Forelimb muscle (tissue), 1 donor: ENCODE data around the gene CNNM4. TPM values are rescaled to one million over a fixed set of nuclear protein-coding genes. Genes with fewer than 3 reads are reported as not detected.

Experiments
- DNase-seq: peaks from one replicate; pipeline ENCODE4 v3.0.0-alpha.2; 2013; ENCODE audit warnings: low read depth
- polyA plus RNA-seq: library from polyadenylated mRNA; unstranded; fragments of 120-200 nt; gene quantifications from one replicate; pipeline ENCODE4 v1.2.1, GENCODE V29; 2013; ENCODE audit not compliant: insufficient read length

Gene CNNM4
- polyA plus RNA-seq, 1 donor = 37.0 TPM

DNA sequence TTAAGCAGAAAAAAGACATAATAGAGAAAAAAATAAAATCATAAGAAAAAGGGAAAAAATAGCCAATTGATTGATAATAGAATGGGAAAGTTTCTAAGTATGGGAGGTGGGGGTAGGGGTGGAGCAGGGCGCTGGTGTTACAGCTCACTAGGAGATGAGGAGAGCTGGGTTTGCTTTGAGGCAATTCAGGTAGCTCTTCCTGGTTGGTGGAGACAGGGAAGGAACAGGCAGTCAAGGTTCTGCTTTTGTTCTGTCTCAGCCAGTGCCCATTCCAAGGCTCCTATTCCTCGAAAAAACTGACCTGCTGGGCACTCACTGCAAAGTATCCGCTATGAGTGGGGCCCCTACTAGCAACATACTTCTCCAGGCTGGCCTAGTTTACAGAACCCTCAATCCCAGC lies 1.7 kb upstream of the CNNM4 start:
- no peak for DNase-seq

DNA sequence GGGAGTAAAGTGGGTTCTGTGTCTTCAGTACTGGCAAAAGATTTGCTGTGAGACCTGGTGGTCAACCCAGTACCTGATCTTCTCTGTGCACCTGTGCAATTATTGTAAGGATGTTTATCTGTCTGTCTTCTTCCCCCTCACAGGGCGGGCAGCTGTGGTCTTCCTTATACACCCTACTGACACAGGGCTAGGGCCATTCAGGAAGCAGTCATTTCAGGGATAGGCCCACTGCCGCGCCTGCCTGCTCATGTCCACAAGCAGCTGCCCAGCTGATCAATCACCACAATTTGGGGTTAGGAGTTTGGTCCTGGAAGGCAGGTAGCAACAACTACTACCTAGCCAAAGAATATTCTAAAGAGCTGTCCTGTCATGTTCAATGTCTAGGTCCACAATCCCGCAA lies 1.2 kb upstream of the CNNM4 start:
- DNase-seq = no peak

DNA sequence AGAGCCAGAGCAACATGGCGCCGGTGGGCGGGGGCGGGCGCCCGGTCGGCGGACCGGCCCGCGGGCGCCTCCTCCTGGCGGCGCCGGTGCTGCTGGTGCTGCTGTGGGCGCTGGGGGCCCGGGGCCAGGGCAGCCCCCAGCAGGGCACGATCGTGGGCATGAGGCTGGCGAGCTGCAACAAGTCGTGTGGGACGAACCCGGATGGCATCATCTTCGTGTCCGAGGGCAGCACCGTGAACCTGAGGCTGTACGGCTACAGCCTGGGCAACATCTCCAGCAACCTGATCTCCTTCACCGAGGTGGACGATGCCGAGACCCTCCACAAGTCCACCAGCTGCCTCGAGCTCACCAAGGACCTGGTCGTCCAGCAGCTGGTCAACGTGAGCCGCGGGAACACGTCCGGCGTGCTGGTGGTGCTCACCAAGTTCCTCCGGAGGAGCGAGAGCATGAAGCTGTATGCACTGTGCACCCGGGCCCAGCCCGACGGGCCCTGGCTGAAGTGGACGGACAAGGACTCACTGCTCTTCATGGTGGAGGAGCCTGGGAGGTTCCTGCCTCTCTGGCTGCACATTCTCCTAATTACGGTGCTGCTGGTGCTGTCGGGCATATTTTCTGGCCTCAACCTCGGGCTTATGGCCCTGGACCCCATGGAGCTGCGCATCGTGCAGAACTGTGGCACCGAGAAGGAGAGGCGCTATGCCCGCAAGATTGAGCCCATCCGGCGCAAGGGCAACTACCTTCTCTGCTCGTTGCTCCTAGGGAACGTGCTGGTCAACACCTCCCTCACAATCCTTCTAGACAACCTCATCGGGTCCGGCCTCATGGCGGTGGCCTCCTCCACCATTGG lies 507 bp downstream of the CNNM4 start:
- DNase-seq = no peak

DNA sequence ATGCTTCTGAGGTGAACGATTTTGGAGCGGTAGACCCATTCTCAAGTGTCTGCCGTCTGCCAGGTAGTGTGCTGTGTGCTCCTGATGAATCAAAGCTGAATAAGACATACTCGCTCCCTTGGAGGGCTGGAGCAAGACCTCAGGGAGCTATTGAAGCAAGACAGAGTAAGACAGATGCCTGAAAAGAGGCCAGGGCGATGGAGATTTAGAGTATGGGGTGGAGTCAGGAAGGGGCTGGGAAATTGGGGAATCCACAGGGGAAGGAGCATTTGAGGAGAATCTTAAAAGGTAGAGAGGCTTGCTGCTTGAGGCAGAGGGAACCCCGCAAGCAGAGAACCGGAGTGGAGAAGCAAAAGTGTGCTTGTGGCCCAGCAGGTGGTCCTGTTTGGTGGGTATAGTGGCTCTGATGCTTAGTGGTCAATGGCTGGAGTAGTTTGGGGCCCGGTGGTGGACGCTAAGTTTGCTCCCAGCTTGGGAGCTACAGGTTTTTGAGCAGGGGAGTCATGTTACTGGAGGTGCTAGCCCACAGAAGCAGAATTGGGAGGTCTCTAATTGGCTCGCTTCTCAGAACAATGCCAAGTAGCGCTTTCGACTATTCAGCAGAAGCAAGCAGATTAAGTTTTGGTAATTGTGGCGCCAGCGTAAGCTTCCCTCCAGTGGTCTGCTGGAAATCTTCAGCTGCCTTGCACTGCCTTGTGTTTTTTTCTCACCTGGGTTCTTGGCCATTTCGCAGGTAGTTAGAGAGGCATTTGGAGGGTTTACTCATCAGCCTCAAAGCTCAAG lies 2.0 kb downstream of the CNNM4 start:
- DNase-seq = no peak

DNA sequence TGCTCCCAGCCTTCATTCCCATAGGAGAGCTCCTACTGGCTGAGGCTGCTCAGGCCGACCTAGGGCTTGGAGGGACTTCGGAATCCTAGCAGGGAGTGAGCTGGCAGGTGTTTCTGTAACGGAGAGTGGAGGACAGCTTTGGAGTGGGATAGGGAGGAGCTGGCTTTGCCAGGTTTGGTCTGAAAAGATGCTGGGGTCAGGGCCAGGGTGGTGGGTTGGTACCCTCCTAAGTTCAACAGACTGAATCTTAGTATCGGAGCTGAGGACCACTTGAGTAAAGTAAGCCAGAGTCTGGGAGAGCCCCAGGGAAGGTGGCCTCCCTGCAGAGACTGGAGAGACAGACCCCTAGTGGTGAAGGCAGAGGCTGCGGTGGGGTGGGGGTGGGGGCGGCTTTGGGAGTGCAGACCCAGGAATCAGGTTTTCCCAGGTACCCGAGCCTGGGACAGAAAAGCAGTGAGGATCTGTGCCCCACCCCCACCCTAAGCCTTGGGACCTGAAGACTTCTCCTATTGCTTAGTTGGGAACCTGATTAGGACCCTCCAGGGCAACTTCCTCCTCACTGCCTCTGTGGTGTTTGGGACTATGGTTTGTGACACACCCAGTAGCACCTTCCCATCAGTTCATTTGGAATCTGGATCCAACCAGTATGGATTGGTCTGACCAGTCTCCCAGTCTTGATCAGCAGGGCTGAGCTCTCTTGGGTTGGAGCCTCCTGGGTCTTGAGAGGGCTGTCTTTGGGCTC lies 3.0 kb downstream of the CNNM4 start:
- DNase-seq = no peak

DNA sequence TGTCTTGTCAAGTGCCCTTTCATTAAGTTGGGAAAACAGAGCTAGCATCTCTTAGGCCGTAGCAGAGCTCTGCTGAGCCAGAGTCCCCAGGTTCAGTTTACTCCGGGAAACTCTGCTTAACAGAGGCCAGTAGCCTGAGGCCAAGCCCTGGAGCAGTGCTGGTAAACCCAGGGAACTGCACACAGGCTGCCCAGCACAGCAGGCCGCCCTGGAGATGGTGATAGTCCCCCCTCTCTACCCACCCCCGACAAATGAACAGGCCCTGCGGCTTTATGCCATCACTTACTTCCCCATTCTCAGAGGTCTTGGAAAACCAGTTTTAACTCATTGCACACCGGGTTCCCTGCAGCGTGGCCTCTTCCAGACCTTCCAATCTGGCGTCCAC lies 3.5 kb downstream of the CNNM4 start:
- DNase-seq = no peak

DNA sequence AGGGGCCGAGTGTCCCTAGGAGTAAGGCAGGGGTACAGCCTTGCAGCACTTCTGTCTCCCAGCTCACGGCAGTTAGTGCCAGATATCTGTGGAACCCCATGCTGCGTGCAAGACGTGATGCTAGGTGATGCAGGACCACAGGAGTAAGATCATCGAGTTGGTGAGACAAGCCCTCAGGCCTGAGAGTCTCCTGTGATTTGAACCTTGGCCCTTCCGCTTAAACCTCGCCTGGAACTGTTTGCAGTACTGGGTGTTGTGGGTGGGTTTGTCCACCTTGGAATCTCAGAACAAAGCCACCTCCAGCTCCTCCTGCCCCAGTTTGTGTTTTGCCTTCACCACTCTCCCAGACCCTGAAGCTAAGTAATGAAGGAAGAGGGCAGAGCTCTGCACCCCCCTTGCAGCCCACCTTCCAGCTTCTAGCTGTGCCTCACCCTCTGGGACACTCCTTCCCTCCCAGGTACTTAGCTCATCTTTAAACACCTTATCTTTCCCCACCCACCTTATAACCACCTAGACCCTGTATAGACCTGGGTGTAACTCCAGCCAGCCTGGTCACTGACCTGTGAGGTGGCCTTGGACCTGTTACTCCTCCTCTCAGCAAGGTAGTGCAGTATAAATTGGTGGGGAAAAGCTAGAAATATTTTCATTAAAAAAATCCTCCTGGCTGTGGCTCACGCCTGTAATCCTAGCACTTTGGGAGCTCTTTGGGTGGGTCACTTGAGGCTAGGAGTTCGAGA lies 6.6 kb downstream of the CNNM4 start:
- DNase-seq = no peak

DNA sequence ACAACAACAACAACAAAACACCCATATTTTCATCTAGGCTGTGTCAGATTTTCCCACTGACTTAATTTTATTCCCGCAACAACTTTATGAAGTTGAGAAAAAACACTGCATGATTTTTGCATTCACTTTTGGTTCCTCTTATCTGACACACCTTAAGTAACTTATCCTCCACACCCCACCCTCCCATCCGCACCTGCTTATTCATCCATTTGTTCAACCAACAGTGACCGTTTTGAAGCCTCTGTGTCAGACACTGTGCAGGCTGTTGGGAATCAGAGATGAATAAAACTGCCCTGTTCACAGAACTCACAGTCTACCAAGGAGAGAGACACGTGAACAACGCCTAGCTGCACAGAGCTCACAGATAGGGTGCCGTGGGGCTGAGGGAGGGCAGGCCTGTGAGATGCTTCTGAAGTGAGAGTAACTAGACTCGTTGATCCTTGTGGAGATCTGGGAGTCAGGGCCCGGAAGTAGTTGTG lies 7.4 kb downstream of the CNNM4 start:
- DNase-seq = no peak

DNA sequence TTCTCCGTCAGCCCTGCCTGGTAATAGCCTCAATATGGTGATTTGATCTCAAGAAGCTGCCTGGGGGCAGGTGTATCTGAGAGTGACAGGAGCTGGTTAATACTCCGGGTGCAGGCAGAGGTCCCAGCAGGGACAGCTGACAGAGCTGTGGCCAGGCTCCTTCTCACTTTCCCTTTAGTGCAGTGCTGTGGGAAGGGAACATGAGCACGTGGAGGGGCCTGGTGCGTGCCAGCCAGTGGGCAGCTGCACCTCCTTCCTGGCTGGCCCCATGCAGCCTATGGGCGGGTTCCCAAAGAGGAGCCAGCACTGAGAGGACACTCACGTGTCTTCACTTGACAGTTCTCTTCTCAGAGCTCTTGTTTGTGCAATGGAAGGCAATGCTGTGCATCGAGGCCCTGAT lies 9.1 kb downstream of the CNNM4 start:
- no peak for DNase-seq

DNA sequence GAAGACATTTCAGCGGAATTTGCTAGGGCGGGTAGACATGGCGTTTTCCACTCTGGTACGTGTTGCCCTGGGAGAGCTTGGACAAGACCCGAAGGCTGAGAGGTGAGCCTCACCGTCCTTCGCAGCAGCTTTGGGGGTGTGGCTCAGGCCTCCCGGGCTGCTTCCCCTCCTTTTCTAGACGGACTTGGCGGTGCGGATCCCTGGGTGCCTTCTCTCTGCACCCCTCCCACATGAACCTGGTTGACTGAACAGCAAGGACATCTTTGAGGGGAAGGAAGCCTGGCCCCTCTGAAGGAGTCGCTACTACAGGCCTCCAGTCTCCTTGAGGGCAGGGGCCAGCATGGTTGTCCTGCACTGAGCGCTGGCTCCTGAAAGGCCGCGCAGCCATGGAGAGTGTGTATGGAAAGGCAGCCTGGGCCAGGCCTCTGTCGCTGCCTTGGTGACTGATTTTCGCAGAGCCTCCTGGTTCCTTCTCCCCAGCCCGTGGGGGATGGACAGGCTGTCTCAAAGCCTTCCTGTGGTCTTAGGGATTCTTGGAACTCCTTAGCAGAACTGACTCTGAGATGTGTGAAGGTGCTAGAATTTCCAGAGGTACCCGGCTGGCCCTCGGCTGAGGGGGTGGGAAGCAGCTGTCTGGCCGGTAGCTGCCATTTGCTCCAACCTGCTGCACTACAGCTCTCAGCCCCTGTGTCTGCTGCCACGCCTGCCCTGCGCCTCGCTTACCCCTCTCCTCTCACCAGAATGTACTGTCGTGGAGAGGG lies 9.9 kb downstream of the CNNM4 start:
- no peak for DNase-seq

DNA sequence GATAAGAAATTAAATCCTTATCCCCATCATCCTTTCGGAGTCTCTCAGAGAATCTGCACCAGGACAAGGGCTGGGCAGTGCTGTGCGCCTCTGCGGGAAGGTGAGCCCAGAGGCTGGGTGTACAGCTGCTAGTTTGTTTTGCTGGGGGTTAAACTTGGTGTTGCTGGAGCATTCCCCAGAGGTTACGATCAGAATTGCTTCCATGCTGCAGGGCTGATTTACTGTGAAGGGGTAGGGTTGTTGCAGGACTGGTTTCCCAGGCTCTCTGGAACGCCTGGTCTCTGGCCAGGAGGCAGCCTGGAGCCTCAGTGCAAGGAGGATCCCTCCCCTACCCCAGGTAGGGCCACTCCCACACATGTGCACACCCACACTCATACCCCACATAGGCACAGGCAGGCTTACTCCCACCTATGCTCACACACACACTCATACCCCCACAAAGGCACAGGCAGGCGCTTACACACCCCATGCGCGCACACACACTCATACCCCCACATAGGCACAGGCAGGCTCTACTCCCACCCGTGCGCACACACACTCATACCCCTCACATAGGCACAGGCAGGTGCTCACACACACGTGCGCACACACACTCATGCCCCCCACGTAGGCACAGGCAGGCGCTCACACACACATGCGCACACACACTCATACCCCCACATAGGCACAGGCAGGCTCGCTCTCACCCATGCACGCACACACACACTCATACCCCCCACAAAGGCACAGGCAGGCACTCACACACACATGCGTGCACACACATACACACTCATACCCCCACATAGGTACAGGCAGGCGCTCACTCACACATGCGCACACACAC lies 11.3 kb downstream of the CNNM4 start:
- no peak for DNase-seq

DNA sequence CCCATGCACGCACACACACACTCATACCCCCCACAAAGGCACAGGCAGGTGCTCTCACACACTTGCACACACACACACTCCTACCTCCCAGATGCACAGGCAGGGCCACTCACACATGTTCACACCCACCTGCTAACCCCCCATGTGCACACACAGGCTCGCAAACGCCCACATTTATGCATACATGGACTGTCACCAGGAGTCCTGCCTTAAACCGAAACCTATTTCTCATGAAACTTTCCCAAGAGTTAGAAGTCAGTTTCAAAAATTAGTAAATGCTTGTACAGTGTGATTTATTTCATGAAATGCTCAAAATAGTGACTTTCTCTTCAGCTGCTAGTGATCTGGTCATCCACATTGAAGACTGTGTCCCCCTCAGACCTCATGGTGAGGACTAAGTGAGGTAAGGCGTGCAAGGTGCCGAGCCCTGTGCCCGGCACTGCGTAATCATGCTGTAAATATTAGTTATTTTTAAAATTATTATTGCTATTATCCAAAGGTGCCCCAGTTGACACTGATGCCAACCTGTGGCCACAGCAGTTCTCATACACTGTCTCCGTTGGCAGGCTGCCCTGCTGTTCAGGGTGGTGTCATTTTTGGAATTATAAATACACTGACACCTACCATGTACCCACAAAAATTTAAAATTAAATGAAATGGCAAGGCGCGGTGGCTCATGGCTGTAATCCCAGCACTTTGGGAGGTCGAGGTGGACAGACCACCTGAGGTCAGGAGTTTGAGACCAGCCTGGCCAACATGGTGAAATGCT lies 12.4 kb downstream of the CNNM4 start:
- DNase-seq = no peak

DNA sequence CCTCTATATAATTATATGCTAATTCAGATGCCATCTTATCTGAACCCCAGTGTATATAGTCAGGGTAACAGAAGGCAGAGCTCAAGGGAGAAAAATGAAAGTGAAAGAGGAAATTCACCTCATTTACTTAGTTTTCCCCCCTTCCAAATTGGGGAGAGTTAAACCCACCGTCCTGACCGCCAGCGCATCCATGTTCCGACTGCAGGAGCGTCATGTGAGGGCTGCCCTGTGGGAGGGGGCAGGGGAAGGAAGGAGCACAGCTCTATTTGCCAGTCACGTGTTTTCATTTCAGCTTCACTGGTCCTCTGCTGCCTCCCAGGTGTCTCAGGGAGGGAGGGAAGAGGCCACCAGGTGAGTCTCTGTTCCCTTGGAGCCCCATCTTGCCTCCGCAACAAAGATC lies 13.2 kb downstream of the CNNM4 start:
- DNase-seq = no peak

DNA sequence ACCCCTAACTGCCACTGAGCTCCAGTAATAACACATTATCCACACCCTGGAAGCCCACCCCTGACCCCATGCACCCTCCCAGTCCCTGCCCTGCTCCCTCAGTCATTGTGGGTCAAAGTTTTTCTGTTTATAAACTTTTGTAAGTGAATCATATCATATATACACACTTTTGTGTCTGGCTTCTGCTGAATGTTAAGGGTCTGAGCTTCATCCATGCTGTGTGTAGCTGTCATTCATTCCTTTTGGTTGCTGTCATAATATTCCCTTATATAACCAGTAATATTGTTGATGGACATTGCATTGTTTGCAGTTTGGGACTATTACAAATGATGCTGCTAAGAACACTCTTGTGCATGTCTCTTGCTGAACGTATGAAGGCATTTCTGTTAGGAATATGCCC lies 14.5 kb downstream of the CNNM4 start:
- DNase-seq = no peak

DNA sequence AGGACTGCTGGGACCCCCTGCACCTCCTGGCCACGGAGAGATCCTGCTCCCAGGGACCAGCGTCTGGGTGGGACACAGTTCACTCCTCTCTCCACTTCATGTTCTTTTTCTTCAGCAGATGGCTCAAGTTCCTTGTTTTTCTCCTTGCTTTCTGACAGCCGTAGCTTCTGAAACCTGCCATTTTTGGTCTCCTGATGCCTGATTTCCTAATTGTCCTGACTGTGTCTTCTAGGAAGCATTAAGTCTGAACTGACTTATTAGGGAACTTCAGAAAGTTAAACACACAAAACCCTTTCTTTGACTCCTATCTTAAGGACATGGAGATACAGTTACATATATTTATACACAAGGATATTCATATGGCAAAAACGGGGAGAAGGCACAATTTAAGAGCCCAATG lies 22.7 kb downstream of the CNNM4 start:
- no peak for DNase-seq

DNA sequence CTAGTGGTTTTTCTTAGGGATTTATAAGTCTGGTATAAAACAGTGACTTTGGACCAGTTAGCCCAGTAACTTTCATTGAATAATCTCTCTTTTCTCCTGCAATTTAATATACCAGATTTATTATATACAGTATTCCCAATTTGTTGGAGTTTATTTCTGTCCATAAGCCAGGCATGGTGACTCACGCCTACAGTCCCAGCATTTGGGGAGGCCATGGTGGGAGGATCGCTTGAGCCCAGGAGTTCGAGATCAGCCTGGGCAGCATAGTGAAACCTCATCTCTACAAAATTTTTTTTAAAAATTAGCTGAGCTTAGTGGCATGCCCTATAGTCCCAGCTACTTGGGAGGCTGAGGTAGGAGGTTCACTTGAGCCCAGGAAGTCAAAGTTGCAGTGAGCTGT lies 26.7 kb downstream of the CNNM4 start:
- DNase-seq = no peak

DNA sequence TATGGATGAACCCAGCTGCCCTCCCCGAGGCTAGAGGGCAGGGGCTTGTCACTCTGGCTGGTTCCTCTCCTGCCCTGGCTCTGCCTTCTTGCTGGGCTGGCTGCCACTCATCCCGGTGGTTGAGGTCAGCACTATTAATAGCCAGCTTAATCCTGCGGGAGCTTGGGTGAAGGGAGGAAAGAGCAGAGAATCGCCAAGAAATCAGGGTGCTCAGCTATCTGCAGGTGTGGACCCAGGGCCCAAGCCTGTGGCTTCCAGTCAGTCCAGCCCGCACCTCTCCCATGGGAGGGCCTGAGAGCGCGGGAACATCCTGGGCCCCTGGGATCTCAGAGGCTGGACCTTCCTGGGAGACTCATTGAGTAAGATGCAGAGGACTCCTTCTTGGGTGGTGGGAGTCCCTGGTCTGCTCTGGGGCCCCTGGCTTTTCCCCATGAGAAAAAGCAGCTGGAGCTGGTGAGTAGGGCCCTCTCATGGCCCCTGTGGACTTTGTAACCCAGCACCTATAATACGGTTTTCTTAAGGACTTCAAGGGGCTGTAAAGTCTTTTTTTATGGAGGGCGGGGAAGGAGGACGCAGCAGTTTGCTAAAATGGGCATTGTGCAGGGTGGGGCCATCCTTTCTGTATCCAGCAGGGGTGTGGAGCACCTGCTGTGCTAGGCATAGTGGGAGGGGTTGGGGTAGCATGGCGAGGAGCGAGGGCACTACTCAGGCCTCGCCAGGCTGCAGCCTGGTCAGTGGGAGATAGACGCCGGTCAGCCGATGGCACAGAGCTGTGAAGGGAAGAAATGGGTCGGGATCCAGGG lies 27.9 kb downstream of the CNNM4 start:
- DNase-seq = no peak

DNA sequence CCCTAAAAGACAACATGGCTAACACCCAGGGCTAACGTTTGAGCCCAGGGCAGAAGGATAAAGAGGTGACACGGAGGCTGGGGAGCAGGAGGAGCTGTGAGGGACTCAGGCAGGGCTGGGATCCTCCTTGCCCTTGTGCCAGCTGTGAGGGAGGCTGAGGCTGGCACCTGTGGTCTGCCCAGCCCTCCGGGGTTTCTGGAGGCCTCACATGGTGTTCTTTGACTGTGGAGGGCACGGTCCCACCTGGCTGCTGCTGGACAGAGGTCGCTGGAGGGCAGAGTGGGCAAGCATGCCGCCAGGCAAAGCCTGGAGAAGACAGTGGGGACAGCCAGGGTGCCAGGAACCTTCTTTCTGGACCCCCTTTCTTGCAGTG lies 28.5 kb downstream of the CNNM4 start:
- no peak for DNase-seq
